BJ (cell line): Measurements from ENCODE around the gene EPHX1. TPM values are rescaled to one million over a fixed set of nuclear protein-coding genes. Genes with fewer than 3 reads are reported as not detected.
"Not testable (repeated sequence)": the region's sequence is repeated elsewhere in the genome, so short reads cannot be mapped to it uniquely, and the experiment has no call there.

ENCODE experiments used
- CTCF ChIA-PET: fragments of 350-600 bp; formaldehyde crosslinking; extraction: SDS; loops from one replicate; lab custom pipeline; 2021; ENCODE audit warnings: antibody characterized with exemption, inconsistent platforms; lab: Yijun Ruan, JAX
- POLR2A ChIA-PET: fragments of 300-600 bp; sonication (Branson Sonifier 250); formaldehyde crosslinking; extraction: SDS; loops from one replicate; lab custom pipeline; 2021; ENCODE audit warnings: antibody characterized with exemption; lab: Charles Lee
- DNase-seq: peaks from one replicate; pipeline ENCODE4 v3.0.0-alpha.2; 2011; ENCODE audit warnings: low read depth
- H3K27me3 ChIP-seq: 2 replicates; pipeline ENCODE4 v1.6.0; 2011; ENCODE audit warnings: low read length; ENCODE audit not compliant: control insufficient read depth, insufficient read depth
- H3K36me3 ChIP-seq: 2 replicates; pipeline ENCODE4 v1.5.1; 2011; ENCODE audit warnings: low read length; ENCODE audit not compliant: control insufficient read depth, insufficient read depth
- H3K4me3 ChIP-seq: 2 replicates; pipeline ENCODE4 v1.5.1; 2011; ENCODE audit warnings: low read depth, mild to moderate bottlenecking, control low read depth, low read length
- polyA plus RNA-seq: library from polyadenylated mRNA; depleted of rRNA; stranded (reverse); fragments of >200 nt; gene quantifications from 2 replicates; pipeline ENCODE4 v1.2.3, GENCODE V29; 2011
- TF ChIP-seq, protein P1 (sequence below): IDR thresholded peaks from 2 replicates; pipeline ENCODE4 v1.5.1; 2011; ENCODE audit warnings: low read depth, mild to moderate bottlenecking, control low read depth, inconsistent platforms, low read length, moderate library complexity; ENCODE audit not compliant: insufficient read depth

Gene EPHX1
- polyA plus RNA-seq, 1 experiment: 34.3 TPM

DNA sequence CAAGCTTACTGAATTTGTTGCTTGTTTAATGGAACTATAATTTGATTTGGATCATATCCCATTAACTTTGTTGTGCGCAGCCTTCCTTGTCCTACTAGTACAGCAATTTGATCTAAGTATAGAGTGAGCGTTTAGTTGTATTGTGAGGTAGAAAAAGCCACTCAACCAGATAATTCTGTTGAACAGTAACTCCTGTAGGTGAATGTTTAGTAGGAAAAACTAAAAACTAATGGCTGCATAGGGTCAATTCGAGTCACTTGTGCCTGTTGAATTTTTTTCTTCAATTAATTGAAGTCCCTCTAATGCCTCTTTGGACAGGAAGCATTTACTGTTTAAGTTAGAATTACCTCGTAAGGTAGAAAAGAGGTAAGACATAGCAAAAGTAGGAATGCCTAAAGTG lies 15.0 kb upstream of the EPHX1 start:
- CTCF ChIA-PET: no interaction called here
- Histone ChIP-seq H3K4me3 (no peak overlapping the region), H3K36me3 (peaks cover 7% of the 10 kb centered on the region; the same call in 1 of the 2 replicates), H3K27me3 (no peaks in the 10 kb centered on the region)
- no peak for DNase-seq
- POLR2A ChIA-PET: no interaction called here
- TF ChIP-seq, protein P1, sequence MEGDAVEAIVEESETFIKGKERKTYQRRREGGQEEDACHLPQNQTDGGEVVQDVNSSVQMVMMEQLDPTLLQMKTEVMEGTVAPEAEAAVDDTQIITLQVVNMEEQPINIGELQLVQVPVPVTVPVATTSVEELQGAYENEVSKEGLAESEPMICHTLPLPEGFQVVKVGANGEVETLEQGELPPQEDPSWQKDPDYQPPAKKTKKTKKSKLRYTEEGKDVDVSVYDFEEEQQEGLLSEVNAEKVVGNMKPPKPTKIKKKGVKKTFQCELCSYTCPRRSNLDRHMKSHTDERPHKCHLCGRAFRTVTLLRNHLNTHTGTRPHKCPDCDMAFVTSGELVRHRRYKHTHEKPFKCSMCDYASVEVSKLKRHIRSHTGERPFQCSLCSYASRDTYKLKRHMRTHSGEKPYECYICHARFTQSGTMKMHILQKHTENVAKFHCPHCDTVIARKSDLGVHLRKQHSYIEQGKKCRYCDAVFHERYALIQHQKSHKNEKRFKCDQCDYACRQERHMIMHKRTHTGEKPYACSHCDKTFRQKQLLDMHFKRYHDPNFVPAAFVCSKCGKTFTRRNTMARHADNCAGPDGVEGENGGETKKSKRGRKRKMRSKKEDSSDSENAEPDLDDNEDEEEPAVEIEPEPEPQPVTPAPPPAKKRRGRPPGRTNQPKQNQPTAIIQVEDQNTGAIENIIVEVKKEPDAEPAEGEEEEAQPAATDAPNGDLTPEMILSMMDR: no peak

DNA sequence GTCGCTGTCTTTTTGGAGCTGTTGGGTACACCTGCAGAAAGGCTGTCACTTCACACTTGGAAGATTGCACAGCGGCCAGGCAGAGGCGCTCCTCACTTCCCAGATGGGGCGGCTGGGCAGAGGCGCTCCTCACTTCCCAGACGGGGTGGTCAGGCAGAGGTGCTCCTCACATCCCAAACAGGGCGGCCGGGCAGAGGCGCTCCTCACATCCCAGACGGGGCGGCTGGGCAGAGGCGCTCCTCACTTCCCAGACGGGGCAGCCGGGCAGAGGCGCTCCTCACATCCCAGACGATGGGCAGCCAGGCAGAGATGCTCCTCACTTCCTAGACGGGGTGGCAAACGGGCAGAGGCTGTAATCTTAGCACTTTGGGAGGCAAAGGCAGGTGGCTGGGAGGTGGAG lies 13.8 kb upstream of the EPHX1 start:
- H3K4me3 ChIP-seq, CTCF ChIA-PET, DNase-seq, H3K27me3 ChIP-seq, POLR2A ChIA-PET, H3K36me3 ChIP-seq: not testable (repeated sequence)

DNA sequence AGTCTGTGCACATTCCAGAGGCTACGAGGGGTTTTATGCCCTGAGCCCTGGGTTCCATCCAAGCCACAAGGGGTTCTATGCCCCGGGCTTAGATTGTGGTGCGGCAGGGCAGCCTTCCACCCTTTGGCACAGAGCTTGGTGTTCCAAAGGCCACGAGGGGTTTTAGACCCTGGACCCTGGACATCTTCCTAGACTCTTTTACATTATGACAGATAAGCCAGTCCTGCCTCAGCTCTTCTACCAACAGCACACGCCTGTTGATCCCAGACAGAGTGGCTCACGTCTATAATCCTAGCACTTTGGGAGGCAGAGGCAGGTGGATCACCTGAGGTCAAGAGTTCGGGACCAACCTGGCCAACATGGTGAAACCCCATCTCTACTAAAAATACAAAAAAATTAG lies 8.8 kb upstream of the EPHX1 start:
- CTCF ChIA-PET: interaction anchor here (2.5 kb wide), 2 partner anchors 8 to 23 kb away, joined by 7 read pairs; partner anchors contain the start of genes EPHX1 and SRP9
- H3K4me3 ChIP-seq, POLR2A ChIA-PET, H3K36me3 ChIP-seq, H3K27me3 ChIP-seq, DNase-seq: not testable (repeated sequence)

DNA sequence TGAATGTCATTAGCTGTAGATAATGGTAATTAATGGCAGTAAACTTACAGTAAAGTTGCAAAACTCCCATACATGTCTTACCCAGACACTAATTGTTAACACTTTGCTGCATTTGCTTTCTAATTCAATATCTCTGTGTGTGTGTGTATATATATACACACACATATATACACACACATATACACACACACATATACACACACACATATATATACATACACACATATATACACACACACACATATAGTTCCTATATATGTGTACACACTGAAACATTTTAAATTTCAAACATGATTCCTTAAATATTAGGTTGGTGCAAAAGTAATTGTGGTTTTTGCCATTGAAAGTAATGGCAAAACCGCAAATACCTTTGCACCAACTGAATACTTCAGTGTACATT lies 3.7 kb upstream of the EPHX1 start:
- no peaks in the 10 kb centered on the region for H3K27me3 ChIP-seq
- CTCF ChIA-PET: no interaction called here
- H3K4me3 ChIP-seq: no peak overlapping the region
- DNase-seq: no peak
- no peaks in the 10 kb centered on the region for H3K36me3 ChIP-seq
- POLR2A ChIA-PET: interaction anchor here (0.7 kb wide), 1 partner anchor 147 kb away, joined by 5 read pairs; no protein-coding TSS in a partner anchor
- TF ChIP-seq, protein P1: no peak

DNA sequence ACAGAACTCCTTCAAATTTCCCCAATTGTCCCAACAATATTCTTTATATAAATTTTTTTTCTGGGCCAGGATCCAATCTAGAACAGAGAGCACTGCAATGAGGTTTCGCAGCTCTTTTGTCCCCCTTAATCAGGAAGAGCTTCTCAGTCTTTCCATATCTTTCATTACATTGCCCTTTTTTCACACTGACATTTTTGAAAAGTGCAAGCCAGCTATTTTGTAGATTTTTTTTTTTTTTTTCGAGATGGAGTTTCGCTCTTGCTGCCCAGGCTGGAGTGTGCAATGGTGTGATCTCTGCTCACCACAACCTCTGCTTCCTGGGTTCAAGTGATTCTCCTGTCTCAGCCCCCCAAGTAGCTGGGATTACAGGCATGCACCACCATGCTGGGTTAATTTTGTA lies 3.2 kb upstream of the EPHX1 start:
- CTCF ChIA-PET, H3K36me3 ChIP-seq, H3K4me3 ChIP-seq, DNase-seq, H3K27me3 ChIP-seq: not testable (repeated sequence)
- POLR2A ChIA-PET: interaction anchor here (0.7 kb wide), 1 partner anchor 148 kb away, joined by 5 read pairs; no protein-coding TSS in a partner anchor

DNA sequence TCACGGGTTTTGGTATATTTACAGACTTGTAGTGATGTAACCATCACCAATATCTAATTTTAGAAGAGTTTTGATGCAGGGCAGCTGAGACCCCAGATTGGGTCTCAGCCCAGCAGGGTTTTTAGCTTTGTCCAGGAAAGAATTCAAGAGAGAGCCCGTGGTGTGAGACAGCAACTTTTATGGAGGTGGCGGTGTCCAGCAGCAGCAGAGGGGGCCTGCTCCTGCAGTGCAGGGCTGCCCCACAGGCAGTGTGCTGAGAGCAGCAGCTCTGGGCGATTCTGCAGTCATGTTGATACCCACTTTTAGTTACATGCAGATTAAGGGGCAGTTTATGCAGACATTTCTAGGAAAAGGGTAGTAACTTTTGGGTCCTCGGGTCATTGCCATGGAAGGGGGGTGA lies 1.8 kb upstream of the EPHX1 start:
- Histone ChIP-seq H3K36me3 (no peaks in the 10 kb centered on the region), H3K27me3 (no peaks in the 10 kb centered on the region), H3K4me3 (no peak overlapping the region)
- ChIA-PET POLR2A (no interaction called here), CTCF (interaction anchor here (0.7 to 2.6 kb wide), 3 partner anchors 8 to 333 kb away, joined by 3 to 7 read pairs (median 5); no protein-coding TSS in a partner anchor)
- no peak for DNase-seq
- TF ChIP-seq, protein P1: no peak

DNA sequence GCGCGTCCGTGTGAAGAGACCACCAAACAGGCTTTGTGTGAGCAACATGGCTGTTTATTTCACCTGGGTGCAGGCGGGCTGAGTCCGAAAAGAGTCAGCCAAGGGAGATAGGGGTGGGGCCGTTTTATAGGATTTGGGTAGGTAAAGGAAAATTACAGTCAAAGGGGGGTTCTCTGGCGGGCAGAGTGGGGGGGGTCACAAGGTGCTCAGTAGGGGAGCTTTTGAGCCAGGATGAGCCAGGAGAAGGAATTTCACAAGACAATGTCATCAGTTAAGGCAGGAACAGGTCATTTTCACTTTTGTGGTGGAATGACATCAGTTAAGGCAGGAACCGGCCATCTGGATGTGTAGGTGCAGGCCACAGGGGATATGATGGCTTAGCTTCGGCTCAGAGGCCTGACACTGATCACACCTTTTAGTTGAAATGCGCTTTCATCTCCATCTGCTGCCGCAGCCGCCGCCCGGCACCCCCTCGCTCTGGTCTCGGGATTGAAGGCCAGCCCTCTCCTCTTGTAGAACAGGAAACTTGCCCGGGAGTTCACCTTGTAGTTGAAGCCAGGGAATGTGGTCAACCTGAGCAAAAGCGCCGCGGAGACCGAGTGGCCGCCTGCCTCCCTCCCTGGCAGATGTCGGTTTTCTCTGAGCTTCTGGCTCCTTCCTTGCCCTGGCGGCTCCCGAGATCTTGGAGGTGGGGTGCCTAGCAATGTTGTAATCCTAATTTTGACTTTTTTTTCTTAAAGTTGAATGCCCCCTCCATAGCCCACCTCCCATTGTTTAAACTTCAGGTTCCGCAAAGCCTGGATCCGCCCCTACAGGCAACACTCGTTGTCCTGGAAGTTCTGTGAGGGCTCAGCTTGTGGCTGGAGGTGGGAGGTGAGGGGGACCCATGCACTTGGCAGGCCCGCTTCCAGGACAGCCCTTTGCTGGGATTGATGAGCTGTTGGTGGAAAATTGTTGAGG lies 935 bp downstream of the EPHX1 start:
- CTCF ChIA-PET: interaction anchor here (1.0 to 1.2 kb wide), 2 partner anchors 11 to 34 kb away, joined by 3 read pairs; partner anchors contain the start of gene SRP9
- DNase-seq, POLR2A ChIA-PET, H3K27me3 ChIP-seq, H3K36me3 ChIP-seq: not testable (repeated sequence)
- peak overlapping the region; percentile 73 for H3K4me3 ChIP-seq
